Stimulated activated CD8-positive, alpha-beta memory T cell treated with anti-CD3 and anti-CD28 coated beads, Interleukin-4, amount 100 ng/mL, for 1 hour (primary cell): ENCODE data around the gene CRAT.

Experiments used
- DNase-seq, 2 donors: peaks; one replicate each; pipeline ENCODE4 v3.0.0-alpha.2; 2020; ENCODE audit warnings: low read depth in 2 of 2, low spot score in 1 of 2

The CRAT gene

GRCh38 chr9:129093602-129094386, 16.8 kb downstream of the CRAT start:
- no peak for DNase-seq

- no peak for DNase-seq
Observed at GRCh38 chr9:129089246-129089645, 21.3 kb downstream of the CRAT start.

- DNase-seq = no peak
Observed at GRCh38 chr9:129084087-129084486, 26.5 kb downstream of the CRAT start.

GRCh38 chr9:129081388-129081904, 29.1 kb downstream of the CRAT start:
- DNase-seq = no peak

GRCh38 chr9:129080601-129081387, 29.8 kb downstream of the CRAT start, which contains the start of gene DOLPP1:
TSS of gene DOLPP1 (plus strand) at chr9:129081111. CDS start at chr9:129081132, 21 bp downstream.
- peak; percentile 92 to 97 for DNase-seq

- DNase-seq = no peak
Observed at GRCh38 chr9:129080298-129080600, 30.3 kb downstream of the CRAT start.

GRCh38 chr9:129079829-129080228, 30.8 kb downstream of the CRAT start:
- DNase-seq = no peak

- DNase-seq = no peak
Observed at GRCh38 chr9:129078691-129079503, 31.7 kb downstream of the CRAT start.

GRCh38 chr9:129077236-129077635, 33.4 kb downstream of the CRAT start:
- DNase-seq = no peak

- DNase-seq = no peak
Observed at GRCh38 chr9:129076640-129077037, 34.0 kb downstream of the CRAT start.

- no peak for DNase-seq
Observed at GRCh38 chr9:129075996-129076639, 34.5 kb downstream of the CRAT start.

- DNase-seq = no peak
Observed at GRCh38 chr9:129074106-129074505, 36.5 kb downstream of the CRAT start.

GRCh38 chr9:129073404-129073803, 37.2 kb downstream of the CRAT start:
- DNase-seq = no peak

GRCh38 chr9:129072171-129072570, 38.4 kb downstream of the CRAT start:
- DNase-seq = no peak

GRCh38 chr9:129071526-129072126, 39.0 kb downstream of the CRAT start:
- DNase-seq = no peak

- no peak for DNase-seq
Observed at GRCh38 chr9:129070696-129071525, 39.7 kb downstream of the CRAT start.

- no peak for DNase-seq
Observed at GRCh38 chr9:129069862-129070641, 40.5 kb downstream of the CRAT start.

GRCh38 chr9:129068990-129069861, 41.4 kb downstream of the CRAT start:
- peak; percentile 24 to 42 for DNase-seq
